HCT116 (cell line): ENCODE measurements around the gene GCGR.

Experiments
- RAD21 ChIP-seq: IDR thresholded peaks from 2 replicates; pipeline ENCODE4 v1.6.1; 2012; ENCODE audit warnings: low read depth, mild to moderate bottlenecking
- TF ChIP-seq, protein P1 (sequence below): IDR thresholded peaks from 2 replicates; pipeline ENCODE4 v1.6.1; 2011; ENCODE audit warnings: mild to moderate bottlenecking, low read length, moderate library complexity; ENCODE audit not compliant: insufficient replicate concordance; ENCODE audit errors: extremely low read depth

DNA sequence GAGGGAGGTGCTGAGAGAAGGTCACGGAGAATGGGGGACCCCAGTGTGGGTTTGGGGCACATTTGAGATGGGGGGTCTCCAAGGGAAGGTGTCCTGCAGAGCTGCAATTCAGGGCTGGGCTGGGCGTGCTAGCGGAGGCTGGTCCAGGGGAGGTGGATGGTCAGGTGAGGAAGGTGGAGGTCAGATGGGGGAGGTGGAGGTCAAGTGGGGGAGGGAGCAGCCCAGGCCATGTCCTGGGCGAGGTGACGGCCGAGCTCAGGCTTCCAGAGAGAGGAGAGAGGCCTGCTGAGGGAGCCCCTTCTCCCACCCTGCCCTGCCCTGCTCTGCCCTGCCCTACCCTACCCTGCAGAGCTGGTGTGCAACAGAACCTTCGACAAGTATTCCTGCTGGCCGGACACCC is 6.5 kb downstream of the GCGR start:
- TF ChIP-seq RAD21: no peak
- TF ChIP-seq, protein P1, sequence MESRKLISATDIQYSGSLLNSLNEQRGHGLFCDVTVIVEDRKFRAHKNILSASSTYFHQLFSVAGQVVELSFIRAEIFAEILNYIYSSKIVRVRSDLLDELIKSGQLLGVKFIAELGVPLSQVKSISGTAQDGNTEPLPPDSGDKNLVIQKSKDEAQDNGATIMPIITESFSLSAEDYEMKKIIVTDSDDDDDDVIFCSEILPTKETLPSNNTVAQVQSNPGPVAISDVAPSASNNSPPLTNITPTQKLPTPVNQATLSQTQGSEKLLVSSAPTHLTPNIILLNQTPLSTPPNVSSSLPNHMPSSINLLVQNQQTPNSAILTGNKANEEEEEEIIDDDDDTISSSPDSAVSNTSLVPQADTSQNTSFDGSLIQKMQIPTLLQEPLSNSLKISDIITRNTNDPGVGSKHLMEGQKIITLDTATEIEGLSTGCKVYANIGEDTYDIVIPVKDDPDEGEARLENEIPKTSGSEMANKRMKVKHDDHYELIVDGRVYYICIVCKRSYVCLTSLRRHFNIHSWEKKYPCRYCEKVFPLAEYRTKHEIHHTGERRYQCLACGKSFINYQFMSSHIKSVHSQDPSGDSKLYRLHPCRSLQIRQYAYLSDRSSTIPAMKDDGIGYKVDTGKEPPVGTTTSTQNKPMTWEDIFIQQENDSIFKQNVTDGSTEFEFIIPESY: no peak
